K562 (cell line): ENCODE measurements around the gene MTSS2. TPM values are rescaled to one million over a fixed set of nuclear protein-coding genes. Genes with fewer than 3 reads are reported as not detected.

Experiments
- ATAC-seq: fragments of 200-7000 bp; cut with Tn5 transposase; 3 replicates; pipeline ENCODE4 v1.9.1; 2020; ENCODE audit warnings: moderate library complexity
- BruUV-seq: library from RNA; stranded (reverse); fragments of 400-500 nt; replicated peaks from 2 replicates; lab custom pipeline; 2021; lab: Mats Ljungman, UMichigan
- CTCF ChIA-PET: fragments of 300-600 bp; formaldehyde crosslinking; extraction: SDS; loops from one replicate; lab custom pipeline; 2021; ENCODE audit warnings: low intra/inter-chr PET ratio; lab: Yijun Ruan, JAX
- POLR2A ChIA-PET: fragments of 300-600, 350-650 bp; sonication (Branson Sonifier 250); formaldehyde crosslinking; extraction: SDS; loops from one replicate; lab custom pipeline; 2021; ENCODE audit warnings: antibody characterized with exemption, inconsistent platforms; lab: Yijun Ruan, JAX
- DNase-seq, 4 experiments: peaks; one replicate each; pipeline versions ENCODE4 v3.0.0 to v3.0.0-alpha.2; 2011 to 2018; ENCODE audit warnings: low spot score in 3 of 4, mixed read lengths in 3 of 4; ENCODE audit errors: extremely low read depth in 1 of 4
- FAIRE-seq: peaks from 2 replicates; lab custom pipeline; 2011; peaks lifted over from hg19 to GRCh38; lab: Jason Lieb, UNC
- H2AFZ ChIP-seq: 2 replicates; pipeline ENCODE4 v1.6.0; 2011; ENCODE audit warnings: low read depth, low read length, control low read depth, inconsistent platforms
- H3K27ac ChIP-seq: fragments of 200-600 bp; 3 replicates; pipeline ENCODE4 v1.8.0; 2011; ENCODE audit warnings: low read depth, mild to moderate bottlenecking, control low read depth, inconsistent platforms, low read length, moderate library complexity, mixed read lengths; ENCODE audit errors: extremely low read depth
- H3K27me3 ChIP-seq, 2 experiments: fragments of 300-600 bp in 1 of 2; 2 replicates in 1 of 2; 3 replicates in 1 of 2; pipeline versions ENCODE4 v1.6.0 to v1.8.0; 2011; ENCODE audit warnings: inconsistent platforms in 2 of 2, low read length in 2 of 2, mild to moderate bottlenecking in 1 of 2, mixed read lengths in 1 of 2, moderate library complexity in 1 of 2; ENCODE audit not compliant: control insufficient read depth in 2 of 2, insufficient read depth in 2 of 2
- H3K36me3 ChIP-seq: fragments of 300-600 bp; 3 replicates; pipeline ENCODE4 v1.8.0; 2011; ENCODE audit warnings: mild to moderate bottlenecking, low read length, inconsistent platforms; ENCODE audit not compliant: control insufficient read depth, insufficient read depth
- H3K4me1 ChIP-seq, 2 experiments: fragments of 200-600 bp in 1 of 2; replicated peaks in 1 of 2; 2 replicates in 1 of 2; 3 replicates in 1 of 2; pipeline versions ENCODE4 v1.5.1 to v1.8.0; 2011; ENCODE audit warnings: inconsistent platforms in 2 of 2, low read length in 2 of 2, mild to moderate bottlenecking in 1 of 2, mixed read lengths in 1 of 2, moderate library complexity in 1 of 2; ENCODE audit not compliant: control insufficient read depth in 2 of 2, insufficient read depth in 2 of 2
- H3K4me2 ChIP-seq: 2 replicates; pipeline ENCODE4 v1.6.1; 2011; ENCODE audit warnings: low read length, control low read depth, inconsistent platforms, mixed read lengths; ENCODE audit not compliant: insufficient read depth
- H3K4me3 ChIP-seq: fragments of 200-600 bp; sonication (generic), shearing (Covaris generic); 2 replicates; pipeline ENCODE4 v1.5.1; 2016; ENCODE audit warnings: control low read depth, inconsistent platforms
- H3K79me2 ChIP-seq: fragments of 200-600 bp; 3 replicates; pipeline ENCODE4 v1.8.0; 2011; ENCODE audit warnings: low read length, inconsistent platforms; ENCODE audit not compliant: control insufficient read depth, insufficient read depth
- H3K9ac ChIP-seq, 2 experiments: 2 replicates each; pipeline versions ENCODE4 v1.6.0 to v1.6.1; 2011; ENCODE audit warnings: low read depth in 2 of 2, low read length in 2 of 2, control low read depth in 1 of 2, inconsistent platforms in 1 of 2, mild to moderate bottlenecking in 1 of 2, mixed read lengths in 1 of 2; ENCODE audit not compliant: insufficient read depth in 1 of 2
- H3K9me1 ChIP-seq: one replicate; pipeline ENCODE4 v1.6.0; 2011; ENCODE audit warnings: inconsistent platforms, mild to moderate bottlenecking, low read length, moderate library complexity; ENCODE audit not compliant: control insufficient read depth, insufficient read depth
- H3K9me3 ChIP-seq: replicated peaks from 2 replicates; pipeline ENCODE4 v1.5.1; 2011; ENCODE audit warnings: low read depth, low read length, inconsistent platforms; ENCODE audit not compliant: control insufficient read depth, insufficient read depth
- H4K20me1 ChIP-seq: replicated peaks from 2 replicates; pipeline ENCODE4 v1.6.1; 2011; ENCODE audit warnings: low read length, inconsistent platforms, mixed read lengths; ENCODE audit not compliant: control insufficient read depth, insufficient read depth
- ATF4 ChIP-seq: fragments of 450-650 bp; formaldehyde crosslinking; IDR thresholded peaks from 2 replicates; pipeline ENCODE4 v1.4.0; 2022; ENCODE audit warnings: mild to moderate bottlenecking, moderate library complexity
- BACH1 ChIP-seq: fragments of 200-800 bp; sonication (Bioruptor generic); IDR thresholded peaks from 2 replicates; pipeline ENCODE4 v1.6.1; 2016; ENCODE audit warnings: missing genetic modification characterization, missing compliant biosample characterization
- CREB5 ChIP-seq: fragments of 250-450 bp; sonication (Bioruptor Pico); IDR thresholded peaks from 2 replicates; pipeline ENCODE4 v1.5.0; 2020; ENCODE audit warnings: mild to moderate bottlenecking
- EHMT2 ChIP-seq: fragments of 450-650 bp; IDR thresholded peaks from 2 replicates; pipeline ENCODE4 v1.6.1; 2018; ENCODE audit warnings: antibody characterized with exemption
- ETS1 ChIP-seq: conservative IDR thresholded peaks from 2 replicates; pipeline ENCODE4 v1.6.1; 2011; ENCODE audit warnings: low read depth, mild to moderate bottlenecking, low read length; ENCODE audit not compliant: control insufficient read depth
- FIP1L1 ChIP-seq: fragments of 200-400 bp; formaldehyde crosslinking; IDR thresholded peaks from 2 replicates; pipeline ENCODE4 v1.6.1; 2018; ENCODE audit warnings: mild to moderate bottlenecking, low read depth, low read length; ENCODE audit not compliant: poor library complexity, severe bottlenecking
- HMG20B ChIP-seq: fragments of 250-450 bp; sonication (Bioruptor Pico); IDR thresholded peaks from 2 replicates; pipeline ENCODE4 v1.5.0; 2021; ENCODE audit warnings: mild to moderate bottlenecking
- MAX ChIP-seq: sonication (generic); formaldehyde crosslinking; IDR thresholded peaks from 2 replicates; pipeline ENCODE4 v1.9.0; 2022; ENCODE audit warnings: mild to moderate bottlenecking, missing genetic modification reagents
- MTA3 ChIP-seq: fragments of 450-650 bp; formaldehyde crosslinking; IDR thresholded peaks from 2 replicates; pipeline ENCODE4 v1.6.1; 2017; ENCODE audit warnings: mild to moderate bottlenecking, borderline replicate concordance
- NCOA4 ChIP-seq: fragments of 450-650 bp; IDR thresholded peaks from 2 replicates; pipeline ENCODE4 v1.6.1; 2018; ENCODE audit warnings: mild to moderate bottlenecking; ENCODE audit not compliant: partially characterized antibody
- RHOXF2B ChIP-seq: fragments of 250-450 bp; sonication (Bioruptor Pico); conservative IDR thresholded peaks from 2 replicates; pipeline ENCODE4 v1.5.1; 2021
- SIN3B ChIP-seq: fragments of 450-650 bp; IDR thresholded peaks from 2 replicates; pipeline ENCODE4 v1.6.1; 2017; ENCODE audit warnings: low read depth, mild to moderate bottlenecking, moderate library complexity
- STAG1 ChIP-seq: sonication (generic); formaldehyde crosslinking; IDR thresholded peaks from 2 replicates; pipeline ENCODE4 v1.5.0; 2020; ENCODE audit warnings: missing genetic modification reagents, borderline replicate concordance
- TARDBP ChIP-seq: fragments of 450-650 bp; IDR thresholded peaks from 2 replicates; pipeline ENCODE4 v1.6.1; 2016
- TSC22D4 ChIP-seq: fragments of 450-650 bp; IDR thresholded peaks from 2 replicates; pipeline ENCODE4 v1.6.1; 2016; ENCODE audit warnings: missing genetic modification characterization, missing biosample characterization, control low read depth
- ZNF174 ChIP-seq: fragments of 250-450 bp; sonication (Bioruptor Pico); IDR thresholded peaks from 2 replicates; pipeline ENCODE4 v1.4.0; 2020; ENCODE audit warnings: mild to moderate bottlenecking
- ZNF511 ChIP-seq: sonication (generic); formaldehyde crosslinking; IDR thresholded peaks from 2 replicates; pipeline ENCODE4 v1.8.0; 2022; ENCODE audit warnings: mild to moderate bottlenecking, missing genetic modification reagents
- ZNF76 ChIP-seq: fragments of 250-450 bp; sonication (Bioruptor Pico); IDR thresholded peaks from 2 replicates; pipeline ENCODE4 v1.4.0; 2020; ENCODE audit warnings: mild to moderate bottlenecking, moderate library complexity, borderline replicate concordance
- WGBS: fragments of 100-300 bp; shearing (Covaris generic); methylation state at CpG from one replicate; pipeline ENCODE4 v1.1.6; 2016; ENCODE audit warnings: low coverage, mixed read lengths; ENCODE audit not compliant: insufficient coverage; ENCODE audit errors: missing lambda C conversion rate; 5-methylcytosine and 5-hydroxymethylcytosine counted together
- in situ Hi-C: fragments of 300-500 bp; cut with MboI; formaldehyde crosslinking; loops from 4 replicates; pipeline ENCODE4 v1.15.0; 2018; ENCODE audit warnings: inconsistent platforms, mixed read lengths
- intact Hi-C: fragments of 100-400 bp; cut with micrococcal nuclease; formaldehyde crosslinking; loops from 2 replicates; pipeline ENCODE4 v1.14.2; 2022
- polyA plus RNA-seq, 8 experiments: library from polyadenylated mRNA; depleted of rRNA in 4 of 8; stranded (reverse) in 5 of 8; unstranded in 3 of 8; fragments of >200 nt; fragmentation: Nextera tagmentation in 2 of 8; fragmentation: Illumina TruSeq in 1 of 8; extraction: Ambion mirVana in 2 of 8; extraction: Trizol in 1 of 8; gene quantifications; 2 replicates each; pipeline versions ENCODE4 v1.2.1 to v1.2.3, GENCODE V29; 2011 to 2014; ENCODE audit warnings: inconsistent platforms in 1 of 8, missing spikeins in 1 of 8
- total RNA-seq, 7 experiments: library from RNA; depleted of rRNA in 6 of 7; stranded (reverse); fragments of >200 nt in 6 of 7; fragmentation: Illumina TruSeq in 2 of 7; extraction: Trizol in 2 of 7; gene quantifications; 2 replicates each; pipeline versions ENCODE4 v1.2.1 to v1.2.3, GENCODE V29; 2011 to 2021; ENCODE audit warnings: low replicate concordance in 1 of 7

Gene MTSS2
- total and polyA plus RNA-seq, 9 of the 15 experiments (the other 6 are each of a cell fraction or from before 2014, with no cell fraction given) = 0.11 to 60.3 (median 16.9) TPM

- no TSS peak for BruUV-seq
- 80% methylated on average over 5 of the region's 8 CpGs for WGBS
- no peak for DNase-seq
- ChIA-PET CTCF (no interaction called here), POLR2A (interaction anchor here (1.1 to 1.2 kb wide), 2 partner anchors 9 to 15 kb away, joined by 3 read pairs; no protein-coding TSS in a partner anchor)
- no peak overlapping the region for H2AFZ ChIP-seq
- no peak for FAIRE-seq
- no peaks in the 10 kb centered on the region for H3K9me3 ChIP-seq
- no peaks in the 10 kb centered on the region for H4K20me1 ChIP-seq
- no peak overlapping the region for H3K9ac ChIP-seq
- H3K79me2 ChIP-seq = no peaks in the 10 kb centered on the region
- no peak for TF ChIP-seq TARDBP
- no peak for TF ChIP-seq HMG20B
- no peak for TF ChIP-seq ZNF511
- no peak for TF ChIP-seq STAG1 (CRISPR knock-in tag)
- TF ChIP-seq ETS1 = no peak
- TF ChIP-seq SIN3B = no peak
- no peak for TF ChIP-seq FIP1L1
- no peak for TF ChIP-seq EHMT2
- TF ChIP-seq ZNF174 (CRISPR knock-in tag) = no peak
- TF ChIP-seq ATF4 (CRISPR knock-in tag) = no peak
- no peak for TF ChIP-seq RHOXF2B (CRISPR knock-in tag)
- no peak for TF ChIP-seq MTA3
- no peak for TF ChIP-seq NCOA4
- TF ChIP-seq MAX = no peak
- TF ChIP-seq BACH1 (tag) = no peak
- no peak for TF ChIP-seq ZNF76 (CRISPR knock-in tag)
- no peak for TF ChIP-seq TSC22D4 (tag)
- no peak for TF ChIP-seq CREB5 (CRISPR knock-in tag)
- intact Hi-C loops (no loop called here), in situ Hi-C loops (no loop called here)
- no peak overlapping the region for H3K4me3 ChIP-seq
- peaks cover 4% of the 10 kb centered on the region for H3K9me1 ChIP-seq
- ATAC-seq = no peak
- peaks cover 3 to 54% of the 10 kb centered on the region in 2 experiments; a peak in 3 of 5 replicates for H3K4me1 ChIP-seq
- no peaks in the 10 kb centered on the region for H3K36me3 ChIP-seq
- no peak overlapping the region for H3K27ac ChIP-seq
- no peak overlapping the region for H3K4me2 ChIP-seq
- H3K27me3 ChIP-seq = no peaks in the 10 kb centered on the region
Observed at GRCh38 chr16:70705056-70705455, 19.2 kb upstream of the MTSS2 start.
